ENCODE measurements around the gene COL7A1.

- TF ChIP-seq ZNF263 (CRISPR knock-in tag; IDR thresholded peaks at IDR 0.05; ENCODE audit: low read depth) (no peak), CBFB (CRISPR knock-in tag; IDR thresholded peaks at IDR 0.05; ENCODE audit: low read depth) (no peak), CREM (CRISPR knock-in tag; IDR thresholded peaks at IDR 0.05) (no peak), CTCF (IDR thresholded peaks at IDR 0.05) (no peak), PRDM15 (CRISPR knock-in tag; IDR thresholded peaks at IDR 0.05) (no peak), ZBTB43 (CRISPR knock-in tag; IDR thresholded peaks at IDR 0.05) (no peak)
Observed at GRCh38 chr3:48521635-48522034, 73.5 kb downstream of the COL7A1 start.
